Caco-2 (cell line): ENCODE measurements around the gene SINHCAF. TPM values are rescaled to one million over a fixed set of nuclear protein-coding genes. Genes with fewer than 3 reads are reported as not detected.
A peak's percentile ranks its signal among the peaks of the same experiment; 100 is the strongest.

Source experiments
- BruUV-seq: library from RNA; stranded (reverse); fragments of 400-500 nt; replicated peaks from 2 replicates; lab custom pipeline; 2021; lab: Mats Ljungman, UMichigan
- CTCF ChIA-PET: fragments of 300-600 bp; sonication (Branson Sonifier 250); formaldehyde crosslinking; loops from one replicate; lab custom pipeline; 2022; ENCODE audit warnings: antibody characterized with exemption; lab: Charles Lee
- POLR2A ChIA-PET: fragments of 300-600 bp; sonication (Branson Sonifier 250); formaldehyde crosslinking; loops from one replicate; lab custom pipeline; 2022; ENCODE audit warnings: antibody characterized with exemption; lab: Charles Lee
- DNase-seq, 2 experiments: peaks; one replicate each; pipeline versions ENCODE4 v3.0.0 to v3.0.0-alpha.2; 2020 to 2022
- H3K27me3 ChIP-seq: replicated peaks from 2 replicates; pipeline ENCODE4 v1.6.0; 2011; ENCODE audit warnings: low read length; ENCODE audit not compliant: control insufficient read depth, insufficient read depth
- H3K36me3 ChIP-seq: 2 replicates; pipeline ENCODE4 v1.5.1; 2011; ENCODE audit warnings: low read length; ENCODE audit not compliant: control insufficient read depth, insufficient read depth
- H3K4me1 ChIP-seq: fragments of 250-450 bp; sonication (Bioruptor Pico); 2 replicates; pipeline ENCODE4 v1.5.1; 2020; ENCODE audit warnings: mild to moderate bottlenecking
- H3K4me3 ChIP-seq: 2 replicates; pipeline ENCODE4 v1.5.1; 2011; ENCODE audit warnings: low read depth, mild to moderate bottlenecking, control low read depth, low read length
- H3K9me3 ChIP-seq: fragments of 250-450 bp; sonication (Bioruptor Pico); 2 replicates; pipeline ENCODE4 v1.5.1; 2020; ENCODE audit warnings: mild to moderate bottlenecking, moderate library complexity
- H3K27ac Mint-ChIP-seq: one replicate; pipeline ENCODE4 v1.8.0; 2022; ENCODE audit warnings: mixed read lengths; ENCODE audit not compliant: unreplicated experiment
- H3K27me3 Mint-ChIP-seq: one replicate; pipeline ENCODE4 v1.8.0; 2022; ENCODE audit warnings: mixed read lengths; ENCODE audit not compliant: insufficient read depth, unreplicated experiment
- H3K36me3 Mint-ChIP-seq: one replicate; pipeline ENCODE4 v1.8.0; 2022; ENCODE audit warnings: mild to moderate bottlenecking, mixed read lengths; ENCODE audit not compliant: insufficient read depth, unreplicated experiment
- H3K4me1 Mint-ChIP-seq: one replicate; pipeline ENCODE4 v1.8.0; 2022; ENCODE audit warnings: low read depth, mixed read lengths; ENCODE audit not compliant: unreplicated experiment
- H3K4me3 Mint-ChIP-seq: one replicate; pipeline ENCODE4 v1.8.0; 2022; ENCODE audit warnings: mild to moderate bottlenecking, moderate library complexity, mixed read lengths; ENCODE audit not compliant: unreplicated experiment
- H3K9me3 Mint-ChIP-seq: one replicate; pipeline ENCODE4 v1.8.0; 2022; ENCODE audit warnings: mixed read lengths; ENCODE audit not compliant: unreplicated experiment
- intact Hi-C: fragments of 100-400 bp; cut with micrococcal nuclease; formaldehyde crosslinking; loops from one replicate; pipeline ENCODE4 v1.10.0; 2022; ENCODE audit not compliant: unreplicated experiment
- total RNA-seq: library from RNA; stranded (reverse); gene quantifications from 2 replicates; pipeline ENCODE4 v1.2.3, GENCODE V29; 2022
- TF ChIP-seq, protein P1 (sequence below), 2 experiments: fragments of 200-600 bp in 1 of 2; IDR thresholded peaks; 1 replicate in 1 of 2; 2 replicates in 1 of 2; pipeline versions ENCODE4 v1.5.1 to v1.8.0; 2011 to 2022; ENCODE audit warnings: antibody characterized with exemption in 1 of 2, control low read depth in 1 of 2, inconsistent platforms in 1 of 2, low read depth in 1 of 2, low read length in 1 of 2, mild to moderate bottlenecking in 1 of 2, moderate library complexity in 1 of 2; ENCODE audit not compliant: insufficient read depth in 1 of 2, severe bottlenecking in 1 of 2, unreplicated experiment in 1 of 2

Gene SINHCAF
- total RNA-seq, 1 experiment from 2014 or later, result 319 TPM

DNA sequence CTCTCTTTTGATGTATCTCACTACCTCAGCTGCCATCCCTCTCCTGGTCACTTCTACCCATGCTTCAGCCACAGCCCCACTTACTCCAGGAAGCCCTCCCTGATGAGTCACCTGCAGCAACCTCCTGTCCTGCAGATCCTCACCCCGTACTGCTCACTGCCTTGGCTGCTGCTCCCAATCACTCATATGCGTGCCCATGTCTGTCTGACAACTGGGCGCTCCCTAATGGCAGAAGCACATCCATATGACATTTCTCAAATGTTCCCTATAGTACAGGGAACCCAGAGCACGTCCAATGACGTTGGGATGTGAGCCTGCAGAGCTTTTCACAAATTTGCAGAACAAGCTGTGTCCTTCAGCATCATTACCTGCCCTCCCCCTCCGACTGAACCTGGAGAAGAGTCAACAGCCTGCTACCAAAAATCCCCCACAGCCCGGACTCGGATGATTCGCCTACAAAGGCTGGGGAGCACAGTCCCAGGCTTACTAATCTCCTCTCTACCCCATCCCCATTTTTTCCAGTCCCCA lies 90.0 kb downstream of the SINHCAF start:
- peaks cover 5% of the 10 kb centered on the region for H3K36me3 Mint-ChIP-seq
- H3K4me3 Mint-ChIP-seq, result no peak overlapping the region
- Histone ChIP-seq H3K9me3 (no peaks in the 10 kb centered on the region), H3K4me1 (no peaks in the 10 kb centered on the region), H3K36me3 (no peaks in the 10 kb centered on the region), H3K27me3 (no peaks in the 10 kb centered on the region), H3K4me3 (no peak overlapping the region)
- no peak for DNase-seq
- no TSS peak for BruUV-seq
- intact Hi-C loops, result loop anchor here (1.0 to 10.0 kb wide), 2 partner anchors 161 to 389 kb away; partner anchors contain the start of gene DDX11
- ChIA-PET CTCF (interaction anchor here (1.4 to 1.5 kb wide), 2 partner anchors 16 to 79 kb away, joined by 3 to 4 read pairs; no protein-coding TSS in a partner anchor), POLR2A (no interaction called here)
- H3K27me3 Mint-ChIP-seq, result peaks cover 22% of the 10 kb centered on the region
- TF ChIP-seq, protein P1, sequence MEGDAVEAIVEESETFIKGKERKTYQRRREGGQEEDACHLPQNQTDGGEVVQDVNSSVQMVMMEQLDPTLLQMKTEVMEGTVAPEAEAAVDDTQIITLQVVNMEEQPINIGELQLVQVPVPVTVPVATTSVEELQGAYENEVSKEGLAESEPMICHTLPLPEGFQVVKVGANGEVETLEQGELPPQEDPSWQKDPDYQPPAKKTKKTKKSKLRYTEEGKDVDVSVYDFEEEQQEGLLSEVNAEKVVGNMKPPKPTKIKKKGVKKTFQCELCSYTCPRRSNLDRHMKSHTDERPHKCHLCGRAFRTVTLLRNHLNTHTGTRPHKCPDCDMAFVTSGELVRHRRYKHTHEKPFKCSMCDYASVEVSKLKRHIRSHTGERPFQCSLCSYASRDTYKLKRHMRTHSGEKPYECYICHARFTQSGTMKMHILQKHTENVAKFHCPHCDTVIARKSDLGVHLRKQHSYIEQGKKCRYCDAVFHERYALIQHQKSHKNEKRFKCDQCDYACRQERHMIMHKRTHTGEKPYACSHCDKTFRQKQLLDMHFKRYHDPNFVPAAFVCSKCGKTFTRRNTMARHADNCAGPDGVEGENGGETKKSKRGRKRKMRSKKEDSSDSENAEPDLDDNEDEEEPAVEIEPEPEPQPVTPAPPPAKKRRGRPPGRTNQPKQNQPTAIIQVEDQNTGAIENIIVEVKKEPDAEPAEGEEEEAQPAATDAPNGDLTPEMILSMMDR (IDR thresholded peaks at IDR 0.05; ENCODE audit: insufficient read depth in 1 of 2, low read depth in 1 of 2, low read length in 1 of 2, severe bottlenecking in 1 of 2, unreplicated experiment in 1 of 2), result no peak
- no peak overlapping the region for H3K27ac Mint-ChIP-seq
- H3K4me1 Mint-ChIP-seq, result peaks cover 10% of the 10 kb centered on the region
- no peaks in the 10 kb centered on the region for H3K9me3 Mint-ChIP-seq

GRCh38 chr12:31234955-31235867 lies 90.7 kb downstream of the SINHCAF start:
- intact Hi-C loops, result loop anchor here (1.0 to 10.0 kb wide), 2 partner anchors 160 to 388 kb away; partner anchors contain the start of gene DDX11
- no peaks in the 10 kb centered on the region for H3K27me3 ChIP-seq
- Mint-ChIP-seq H3K36me3 (peaks cover 5% of the 10 kb centered on the region), H3K4me1 (peaks cover 10% of the 10 kb centered on the region), H3K9me3 (no peaks in the 10 kb centered on the region), H3K27me3 (peaks cover 22% of the 10 kb centered on the region), H3K27ac (no peak overlapping the region), H3K4me3 (no peak overlapping the region)
- ChIA-PET CTCF (interaction anchor here (0.6 to 2.0 kb wide), 11 partner anchors 12 to 405 kb away, joined by 3 to 10 read pairs (median 3); no protein-coding TSS in a partner anchor), POLR2A (no interaction called here)
- H3K4me1 ChIP-seq, result no peaks in the 10 kb centered on the region
- no peaks in the 10 kb centered on the region for H3K36me3 ChIP-seq
- TF ChIP-seq, protein P1 (IDR thresholded peaks at IDR 0.05; ENCODE audit: insufficient read depth in 1 of 2, low read depth in 1 of 2, low read length in 1 of 2, severe bottlenecking in 1 of 2, unreplicated experiment in 1 of 2), result peak; percentile 81 to 82
- DNase-seq, result peak; percentile 79 to 81
- H3K9me3 ChIP-seq, result no peaks in the 10 kb centered on the region
- BruUV-seq, result no TSS peak
- no peak overlapping the region for H3K4me3 ChIP-seq
